HG03442 (cell line): ENCODE measurements around the gene AMY1A.
"Not testable (repeated sequence)": the region's sequence is repeated elsewhere in the genome, so short reads cannot be mapped to it uniquely, and the experiment has no call there.

ENCODE experiments used
- ATAC-seq: cut with Tn5 transposase; IDR thresholded peaks from one replicate; pipeline ENCODE4 v1.9.1; 2021; ENCODE audit warnings: mild to moderate bottlenecking, moderate library complexity; ENCODE audit not compliant: unreplicated experiment

The AMY1A gene

GRCh38 chr1:103655460-103655859 is at the start of gene AMY1A:
Gene AMY1A, plus strand, starts transcription at chr1:103655760. Its CDS starts 571 bp downstream, at chr1:103656331.
- ATAC-seq: not testable (repeated sequence)

DNA sequence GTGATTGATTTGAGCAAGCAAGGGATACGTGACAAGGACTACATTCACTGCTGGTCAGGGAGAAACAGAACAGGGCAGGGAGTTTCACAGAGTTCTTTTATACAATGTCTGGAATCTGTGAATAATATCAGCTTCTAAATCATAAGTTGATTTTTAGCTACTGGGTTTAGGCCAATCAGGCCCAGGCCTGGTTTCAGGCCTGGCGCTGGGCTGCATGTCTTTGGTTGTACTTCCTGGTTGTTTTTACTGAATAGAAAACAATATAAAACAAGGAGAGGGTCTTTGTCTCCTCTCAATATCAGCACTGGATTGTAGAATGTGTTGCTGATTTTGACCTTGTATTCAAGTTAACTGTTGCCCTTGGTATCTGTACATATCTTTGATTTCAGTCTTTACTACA is 39.2 kb upstream of the AMY1A start:
- ATAC-seq: no peak

DNA sequence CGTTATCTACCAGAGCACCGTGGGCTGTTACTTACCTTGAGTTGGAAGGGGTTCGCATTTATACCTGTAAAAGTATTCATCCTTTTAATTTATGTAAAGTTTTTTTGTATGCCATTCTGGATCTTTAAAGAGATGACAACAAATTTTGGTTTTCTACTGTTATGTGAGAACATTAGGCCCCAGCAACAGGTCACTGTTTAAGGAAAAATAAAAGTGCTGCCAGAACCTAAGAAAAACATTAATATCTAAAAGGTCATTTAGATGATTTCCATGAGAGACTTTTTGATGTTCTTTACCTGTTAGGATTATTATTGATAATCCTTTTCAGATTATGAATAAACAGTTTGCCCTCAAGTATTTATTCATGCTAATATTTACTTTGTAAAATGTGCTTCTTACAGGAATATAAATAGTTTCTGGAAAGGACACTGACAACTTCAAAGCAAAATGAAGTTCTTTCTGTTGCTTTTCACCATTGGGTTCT is 38.5 kb upstream of the AMY1A start, which contains the start of gene AMY2A:
TSS of gene AMY2A (plus strand) at position 434 of the 484 bp plus-strand sequence. CDS start at position 448, 14 bp downstream.
- not testable (repeated sequence) for ATAC-seq

DNA sequence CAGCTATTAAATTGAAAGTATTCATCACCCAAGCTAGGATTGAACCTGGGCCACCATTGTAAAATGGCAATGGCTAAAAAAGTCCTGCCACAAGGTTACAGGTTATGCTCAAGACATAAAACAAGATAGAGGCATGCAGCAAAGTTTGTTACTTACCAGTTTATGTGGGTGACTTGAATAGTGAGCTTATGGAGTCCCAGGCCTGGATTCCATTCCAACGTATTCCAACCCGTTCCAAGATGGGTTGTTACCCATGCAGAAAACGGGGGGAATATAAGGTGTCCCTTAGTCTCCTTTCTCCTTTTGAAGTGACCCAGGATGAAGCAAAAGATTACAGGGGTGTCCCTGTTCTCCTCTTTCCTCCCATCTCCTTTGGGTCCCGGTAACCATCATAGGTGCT is 28.1 kb upstream of the AMY1A start:
- not testable (repeated sequence) for ATAC-seq

DNA sequence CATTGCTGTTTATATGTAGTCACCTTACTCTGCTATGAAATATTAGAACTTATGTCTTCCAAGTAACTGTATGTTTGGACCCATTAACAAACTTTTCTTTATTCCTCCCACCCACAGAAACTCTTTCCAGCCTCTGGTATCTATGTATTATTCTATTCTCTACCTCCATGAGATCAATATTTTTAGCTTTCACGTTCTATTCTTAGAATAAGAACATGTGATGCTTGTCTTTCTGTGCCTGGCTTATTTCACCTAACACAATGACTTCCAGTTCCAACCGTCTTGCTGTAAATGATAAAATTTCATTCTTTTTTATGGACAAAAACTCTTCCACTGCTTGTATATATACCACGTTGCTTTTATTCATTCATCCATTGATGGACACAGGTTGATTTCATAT is 14.4 kb upstream of the AMY1A start:
- ATAC-seq: not testable (repeated sequence)

DNA sequence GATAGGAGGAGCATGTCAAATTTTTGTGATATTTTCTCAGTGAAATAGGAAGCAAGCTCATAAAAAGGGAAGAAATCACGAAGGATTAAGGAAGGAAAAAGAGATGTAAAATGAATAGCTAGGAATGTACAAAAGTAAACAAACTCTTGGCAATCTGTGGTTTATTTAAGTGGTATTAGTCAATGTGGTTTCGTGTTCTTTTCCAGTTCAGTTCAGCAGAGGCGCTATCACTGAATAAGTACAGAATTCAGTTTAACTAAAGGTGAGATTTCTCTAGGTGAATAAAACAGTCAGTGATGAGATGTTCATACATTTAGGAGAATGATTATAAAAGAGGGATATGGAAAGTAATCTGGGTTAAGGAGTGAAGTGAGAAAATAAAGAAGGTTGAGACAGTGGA is 11.7 kb upstream of the AMY1A start:
- ATAC-seq: not testable (repeated sequence)

GRCh38 chr1:103650305-103650704 is 5.3 kb upstream of the AMY1A start:
- not testable (repeated sequence) for ATAC-seq

DNA sequence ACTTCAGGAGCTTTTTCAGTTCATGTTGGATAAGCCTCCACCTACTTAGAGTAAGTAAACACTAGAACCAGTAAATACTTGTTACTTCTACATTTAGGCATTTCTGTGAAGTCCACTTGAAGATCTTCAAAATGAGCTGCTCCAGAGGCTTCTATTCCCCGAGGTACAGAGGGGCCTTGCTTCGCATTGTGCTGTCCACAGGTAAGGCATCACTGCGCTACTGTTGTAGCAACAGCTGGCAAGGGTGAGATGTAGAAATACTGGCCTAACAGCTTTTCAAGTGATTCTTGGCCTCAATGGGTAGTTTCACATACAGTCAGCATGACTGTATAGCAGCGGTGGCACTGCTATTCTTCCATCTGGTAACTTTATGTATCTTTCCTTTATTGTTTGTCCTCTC is 4.7 kb upstream of the AMY1A start:
- not testable (repeated sequence) for ATAC-seq

GRCh38 chr1:103654133-103654532 is 1.4 kb upstream of the AMY1A start:
- ATAC-seq: not testable (repeated sequence)

DNA sequence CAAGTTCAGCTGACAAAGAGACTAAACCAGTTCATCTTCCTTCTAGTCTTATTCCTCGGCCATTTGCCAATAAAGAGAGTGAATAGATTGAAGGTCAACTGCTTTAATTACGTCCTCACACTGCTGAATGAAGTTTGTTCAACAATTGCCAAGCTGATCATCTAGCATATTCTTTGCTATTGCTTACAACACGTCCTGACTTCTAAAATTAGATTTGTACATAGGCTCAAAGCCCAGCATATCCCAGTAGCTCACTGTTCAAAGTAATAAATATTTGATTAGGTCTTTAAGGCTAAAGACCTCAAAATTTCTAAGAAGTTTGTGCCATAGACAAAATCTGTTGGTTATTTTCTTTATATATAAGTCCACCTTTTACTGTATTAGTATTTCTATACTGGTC is 20.8 kb downstream of the AMY1A start:
- ATAC-seq: not testable (repeated sequence)

DNA sequence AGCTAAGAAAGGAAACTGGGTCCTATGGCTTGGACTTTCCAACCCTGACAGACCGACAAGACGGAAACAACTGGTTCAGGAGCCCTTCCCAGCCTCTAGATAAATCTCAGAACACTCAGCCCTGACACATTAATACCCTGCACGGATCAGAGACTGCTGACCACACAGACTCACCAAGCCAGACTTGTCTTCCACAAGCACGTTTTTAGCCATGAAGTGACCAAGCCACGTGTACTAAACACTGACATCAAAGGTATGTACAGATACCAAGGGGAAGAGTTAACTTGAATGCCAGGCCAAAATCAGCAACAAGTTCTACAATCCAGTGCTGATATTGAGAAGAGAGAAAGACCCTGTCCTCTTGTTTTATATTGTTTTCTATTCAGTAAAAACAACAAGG is 40.5 kb downstream of the AMY1A start, which contains the start of gene AMY1B:
TSS of gene AMY1B (minus strand) at position 101 of the 400 bp plus-strand sequence. CDS start 571 bp downstream, outside the sequence.
- ATAC-seq: not testable (repeated sequence)

DNA sequence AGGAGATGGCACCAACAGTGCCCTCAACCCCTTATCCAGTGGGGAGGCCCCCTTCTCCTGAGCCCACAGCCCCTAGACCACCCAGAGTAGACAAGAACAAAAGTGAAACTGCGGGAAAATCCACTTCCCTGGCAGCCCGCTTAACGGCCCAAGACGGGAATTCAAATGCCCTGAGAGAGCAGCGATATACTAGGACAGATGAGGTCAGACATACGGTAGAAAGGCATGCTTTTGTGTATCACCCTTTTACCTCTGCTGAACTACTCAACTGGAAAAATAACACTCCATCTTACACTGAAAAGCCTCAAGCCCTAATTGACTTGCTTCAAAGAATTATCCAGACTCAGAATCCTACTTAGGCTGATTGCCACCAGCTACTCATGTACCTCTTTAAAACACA is 41.9 kb downstream of the AMY1A start:
- ATAC-seq: not testable (repeated sequence)

- not testable (repeated sequence) for ATAC-seq
Measured at GRCh38 chr1:103700669-103701068, 45.1 kb downstream of the AMY1A start.

- ATAC-seq: not testable (repeated sequence)
Measured at GRCh38 chr1:103701256-103701655, 45.7 kb downstream of the AMY1A start.

GRCh38 chr1:103707670-103708069 is 52.1 kb downstream of the AMY1A start:
- not testable (repeated sequence) for ATAC-seq

- ATAC-seq: not testable (repeated sequence)
Measured at GRCh38 chr1:103710381-103710780, 54.8 kb downstream of the AMY1A start.
